NCI-H2029 (cell line): ENCODE data around the gene CPSF4.

Experiments
- DNase-seq: peaks from one replicate; lab custom pipeline; 2025; lab: John Stamatoyannopoulos, UW

The CPSF4 gene

GRCh38 chr7:99438573-99439480 is at the start of gene CPSF4, which contains the start of gene PTCD1:
Gene CPSF4 (plus strand): TSS chr7:99438943. CDS start chr7:99439083, 140 bp downstream.
Gene PTCD1 (minus strand): TSS chr7:99438798. CDS start chr7:99435242, 3,556 bp downstream.
- peak; percentile 94 for DNase-seq

GRCh38 chr7:99389772-99390171 is 49.0 kb upstream of the CPSF4 start:
- DNase-seq = no peak

GRCh38 chr7:99390941-99391602 is 47.7 kb upstream of the CPSF4 start:
- no peak for DNase-seq

DNA sequence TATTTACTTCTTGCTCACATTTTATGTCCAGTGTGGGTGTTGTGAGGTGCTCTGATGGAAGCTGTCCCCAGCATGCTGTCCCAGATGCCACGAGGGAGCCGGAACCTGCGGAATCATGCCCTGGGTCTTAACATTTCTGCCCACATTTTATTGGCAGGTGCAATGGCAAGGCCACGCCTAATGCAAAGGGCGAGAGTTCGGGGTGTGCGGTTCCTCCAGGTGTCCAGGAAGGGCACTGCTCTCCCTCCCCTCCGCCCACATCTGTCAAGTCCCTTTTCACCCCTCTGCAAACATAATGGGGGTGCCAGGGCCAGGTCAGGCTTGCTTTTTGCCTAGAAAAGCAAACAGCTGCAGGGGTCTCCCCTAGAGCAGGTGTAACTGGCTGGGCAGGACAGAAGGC is 46.7 kb upstream of the CPSF4 start:
- DNase-seq = no peak

DNA sequence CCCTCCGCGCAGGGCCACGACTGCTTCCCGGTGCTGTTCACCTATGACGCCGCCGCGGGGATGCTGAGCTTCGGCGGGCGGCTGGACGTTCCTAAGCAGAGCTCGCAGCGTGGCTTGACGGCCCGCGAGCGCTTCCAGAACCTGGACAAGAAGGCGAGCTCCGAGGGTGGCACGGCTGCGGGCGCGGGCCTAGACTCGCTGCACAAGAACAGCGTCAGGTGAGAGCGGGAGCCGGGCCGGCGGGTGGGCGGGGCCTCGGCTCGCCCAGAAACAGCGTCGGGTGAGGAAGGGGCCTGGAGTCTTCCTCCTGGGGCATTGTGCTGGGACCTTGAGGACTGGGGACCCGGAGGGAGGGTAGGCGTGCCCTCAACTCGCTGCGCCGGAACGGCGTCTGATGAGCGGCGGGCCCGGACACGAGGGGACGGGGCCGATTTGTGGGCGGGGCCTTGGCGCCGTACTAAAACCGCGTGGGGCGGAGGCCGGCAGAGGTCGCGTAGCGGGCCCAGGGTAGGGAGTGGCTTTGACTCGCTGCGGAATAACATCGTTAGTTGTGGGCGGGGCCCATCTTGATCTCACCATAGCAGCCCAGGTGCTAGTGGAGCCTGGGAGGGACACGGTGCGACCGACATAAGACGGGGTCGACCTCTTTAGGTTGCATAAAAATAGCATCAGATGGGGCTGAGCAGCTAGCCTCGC is 45.9 kb upstream of the CPSF4 start:
- peak; percentile 83 for DNase-seq

- DNase-seq = peak; percentile 65
These were observed 45.2 kb upstream of the CPSF4 start for GRCh38 chr7:99393355-99394187.

DNA sequence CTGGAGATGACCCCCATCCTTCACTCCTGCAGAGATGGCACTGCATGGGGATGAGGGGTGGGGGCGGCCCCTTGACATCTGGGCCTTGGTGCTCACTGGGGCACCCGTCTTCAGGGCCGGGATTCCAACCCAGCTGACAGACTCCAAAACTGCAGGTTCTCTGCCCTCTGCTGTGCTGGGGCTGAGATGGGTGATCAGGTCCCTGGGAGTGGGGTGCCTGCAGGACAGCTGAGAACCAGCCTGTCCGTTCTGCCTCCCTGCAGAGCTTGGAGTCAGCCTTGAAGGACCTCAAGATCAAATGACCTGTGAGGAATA is 44.6 kb upstream of the CPSF4 start:
- DNase-seq = no peak

DNA sequence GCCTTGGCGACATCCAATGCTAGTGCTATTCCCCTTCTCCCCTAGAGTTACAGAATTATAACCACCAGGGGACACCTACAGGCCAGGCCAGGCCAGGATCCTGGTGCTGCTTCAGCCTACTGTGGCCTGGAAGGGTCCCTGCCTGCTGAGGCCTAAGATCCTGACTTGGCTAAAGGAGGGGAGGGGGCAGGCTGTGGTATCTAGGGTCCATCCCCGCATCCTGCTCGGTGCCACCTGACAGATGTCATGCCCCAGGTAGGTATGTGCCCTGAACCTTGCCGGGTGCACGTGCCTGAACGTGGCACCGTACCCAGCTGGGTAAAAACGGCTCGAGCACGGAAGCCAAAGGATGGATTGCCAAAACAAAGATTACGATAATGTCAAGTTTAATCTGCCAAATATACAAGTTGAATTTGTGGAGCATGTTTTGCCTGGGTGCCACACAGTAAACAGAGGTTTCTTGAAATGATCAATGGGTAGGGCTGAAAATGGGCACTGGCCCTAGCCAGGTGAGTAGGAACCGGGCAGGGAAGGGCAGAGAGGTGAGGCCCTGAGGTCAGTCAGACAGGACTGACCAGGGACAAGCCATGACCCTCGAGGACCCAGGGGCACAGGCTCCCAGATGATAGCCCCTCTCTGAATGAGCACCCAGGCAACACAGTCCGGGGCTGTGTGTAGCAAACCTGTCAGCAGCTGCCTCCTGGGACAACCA is 43.0 kb upstream of the CPSF4 start:
- no peak for DNase-seq

- DNase-seq = no peak
These were observed 42.1 kb upstream of the CPSF4 start for GRCh38 chr7:99396418-99397296.

DNA sequence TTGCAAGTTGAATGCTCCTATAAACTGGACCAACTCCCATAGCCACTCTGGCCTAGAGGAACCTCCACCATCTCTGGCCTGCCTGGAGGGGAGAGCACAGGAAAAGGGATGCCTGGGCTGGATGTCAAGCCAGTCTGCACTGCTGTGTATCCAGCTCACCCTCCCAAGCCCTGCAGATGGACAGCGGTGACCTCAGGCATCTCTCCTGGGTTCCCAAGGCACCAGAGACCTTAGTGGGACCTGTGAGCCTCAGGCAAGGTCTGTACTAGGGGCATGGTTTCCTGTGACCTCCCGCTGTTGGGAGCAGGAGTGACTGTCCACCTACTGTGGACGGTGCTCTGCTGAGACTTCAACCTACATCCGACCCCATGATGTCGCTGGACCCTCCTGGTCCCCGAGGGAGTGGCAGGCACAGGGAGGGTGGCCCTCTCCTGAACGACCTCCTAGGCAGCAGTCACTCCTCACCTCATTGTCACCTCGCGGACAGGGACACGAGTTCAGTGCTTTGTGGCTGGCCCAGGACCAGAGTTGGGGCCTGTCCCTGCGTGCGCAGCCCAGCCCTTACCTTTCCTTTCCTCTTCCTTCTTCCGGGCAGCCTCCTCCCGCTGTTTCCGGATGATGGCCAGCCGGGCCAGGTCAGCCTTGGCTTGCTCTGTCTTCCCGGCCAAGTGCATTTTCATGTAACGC is 41.3 kb upstream of the CPSF4 start:
- no peak for DNase-seq

DNA sequence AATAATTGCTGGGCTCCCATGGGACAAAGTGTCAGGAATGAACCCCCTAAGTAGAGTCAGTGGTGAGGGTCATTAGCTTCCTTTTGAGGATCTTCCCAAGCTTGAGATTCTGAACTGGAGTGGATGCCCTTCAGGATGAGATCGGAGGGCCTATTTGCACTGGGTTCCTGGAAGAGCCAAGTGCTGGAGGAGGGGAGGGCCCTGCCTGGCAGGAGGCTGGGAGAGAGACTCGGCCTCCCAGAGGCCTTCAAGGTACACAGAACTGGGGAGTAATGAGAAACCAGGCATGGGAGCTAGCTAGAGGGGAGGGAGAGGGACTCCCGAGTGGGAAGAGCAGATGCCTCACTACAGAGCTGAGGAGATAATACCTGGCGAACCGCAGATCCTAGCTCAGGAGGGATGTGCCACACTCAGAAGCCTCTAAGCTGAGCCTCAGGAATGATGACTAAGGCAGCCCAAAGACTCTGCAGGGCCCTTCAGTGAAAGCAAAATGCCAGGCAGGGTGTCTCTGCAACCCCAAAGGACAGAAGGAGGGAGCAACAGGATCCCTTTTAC is 39.8 kb upstream of the CPSF4 start:
- no peak for DNase-seq

DNA sequence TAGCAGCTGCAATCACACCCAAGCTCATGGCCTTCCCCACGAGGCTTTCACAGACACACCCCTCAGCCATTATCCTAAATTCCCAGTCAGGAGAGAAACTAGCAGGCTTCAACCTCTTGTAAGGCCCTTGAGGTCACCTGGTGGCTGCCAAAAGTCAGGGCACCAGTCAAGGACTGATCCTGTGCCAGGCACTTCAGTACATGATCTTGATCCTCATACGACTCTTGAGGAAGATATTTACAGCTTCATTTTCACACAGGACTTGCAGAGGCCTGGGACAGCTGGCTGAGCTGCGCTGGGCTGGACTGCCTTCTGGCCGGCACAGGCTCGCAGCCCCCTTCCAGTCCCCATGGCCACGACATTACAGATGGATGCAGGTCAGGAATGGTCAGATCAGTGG is 39.1 kb upstream of the CPSF4 start:
- DNase-seq = peak; percentile 41

GRCh38 chr7:99402854-99403253 is 35.9 kb upstream of the CPSF4 start:
- DNase-seq = no peak

DNA sequence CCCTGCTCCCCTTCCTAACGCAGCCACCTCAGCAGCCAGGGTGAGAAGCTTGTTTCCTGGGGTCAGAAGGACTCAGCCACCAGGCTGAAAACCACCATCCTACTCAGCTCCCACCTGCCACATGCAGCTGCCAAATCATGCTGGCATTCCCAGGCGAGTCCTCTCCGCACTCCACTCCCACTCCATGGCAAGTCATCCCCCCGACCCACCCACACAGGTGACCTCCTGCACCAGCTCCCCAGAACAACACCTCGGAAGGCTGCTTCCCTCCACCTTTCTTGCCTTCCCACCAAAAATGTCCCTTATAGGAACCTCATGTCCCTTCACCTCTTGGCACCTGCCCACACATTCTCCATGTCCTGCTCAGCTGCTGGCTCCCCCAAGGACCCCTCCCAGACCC is 35.0 kb upstream of the CPSF4 start:
- DNase-seq = no peak

DNA sequence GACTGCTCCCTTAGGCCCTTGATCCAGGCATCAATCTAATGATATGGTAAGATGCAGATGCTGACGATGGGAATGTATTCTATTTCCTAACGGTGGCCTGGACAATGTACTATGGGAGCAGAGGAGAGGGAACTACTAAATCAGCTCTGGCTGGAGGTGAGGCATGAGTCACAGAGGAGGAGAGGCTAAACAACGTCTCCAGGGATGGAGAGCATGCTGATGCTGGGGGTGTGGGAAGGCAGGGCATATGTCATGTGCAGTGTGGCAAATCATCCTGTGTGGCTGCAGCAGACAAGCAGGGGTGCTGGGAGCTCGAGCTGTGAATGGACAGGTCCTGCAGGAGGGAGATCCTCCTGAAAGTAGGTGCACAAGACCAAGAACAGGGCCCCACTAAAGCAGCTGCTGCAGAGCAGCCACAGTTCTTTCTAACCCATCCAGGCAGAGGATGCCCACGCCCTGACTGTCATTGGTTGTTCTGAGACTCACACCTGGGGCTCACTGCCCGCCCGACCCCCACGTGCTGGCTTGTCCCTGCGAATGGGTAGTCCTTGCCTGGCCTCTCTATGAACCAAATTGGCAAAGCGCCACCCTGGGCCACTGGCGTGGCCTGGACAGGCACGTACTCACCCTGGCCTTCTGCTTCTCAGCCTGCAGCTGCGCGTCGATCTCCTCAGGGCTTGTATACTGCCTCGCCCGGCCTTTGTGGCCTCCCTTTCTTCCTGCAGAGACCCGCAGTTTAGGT is 34.3 kb upstream of the CPSF4 start:
- no peak for DNase-seq

- DNase-seq = no peak
These were observed 33.8 kb upstream of the CPSF4 start for GRCh38 chr7:99404977-99405320.

- no peak for DNase-seq
These were observed 32.2 kb upstream of the CPSF4 start for GRCh38 chr7:99406557-99406956.

DNA sequence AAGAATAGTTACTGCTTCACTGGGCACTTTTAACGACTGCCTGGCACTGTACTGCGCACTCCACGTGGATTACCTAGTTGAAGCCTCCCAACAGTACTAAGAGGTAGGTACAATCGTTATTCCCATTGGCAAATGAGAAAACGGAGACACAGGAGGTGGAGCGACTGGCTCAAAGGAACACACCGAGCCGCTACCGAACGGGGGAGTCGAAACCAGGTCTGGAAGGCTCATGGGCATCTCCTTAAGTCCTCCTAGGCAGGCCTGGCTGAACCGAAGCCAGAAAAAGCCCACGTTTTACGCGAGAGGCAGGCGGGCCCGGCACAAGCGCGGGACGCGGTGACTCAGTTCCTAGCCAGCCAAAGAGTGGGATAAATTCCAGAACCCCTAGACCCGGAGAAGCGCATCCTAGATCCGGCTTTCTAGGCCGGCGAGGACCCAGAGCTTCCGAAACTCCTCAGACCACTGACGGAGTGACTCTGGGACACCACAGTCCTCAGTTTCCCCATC is 30.8 kb upstream of the CPSF4 start:
- peak; percentile 44 for DNase-seq
